Thyroid gland (tissue), 4 donors: ENCODE data around the gene NCMAP. TPM values are rescaled to one million over a fixed set of nuclear protein-coding genes. Genes with fewer than 3 reads are reported as not detected.

Experiments used
- DNase-seq, 2 donors: peaks; one replicate each; pipeline ENCODE4 v3.0.0-alpha.2; 2019
- H3K27ac ChIP-seq, 3 donors: fragments of 200-600 bp; sonication (generic); 1 replicate in 2 of 3; 2 replicates in 1 of 3; pipeline ENCODE4 v1.5.1; 2016 to 2019; ENCODE audit warnings: mild to moderate bottlenecking in 1 of 3, moderate library complexity in 1 of 3
- H3K27me3 ChIP-seq: fragments of 200-600 bp; sonication (generic); one replicate; pipeline ENCODE4 v1.5.1; 2019
- H3K36me3 ChIP-seq, 2 donors: fragments of 200-600 bp; sonication (generic); one replicate each; pipeline ENCODE4 v1.5.1; 2016 to 2019
- H3K4me1 ChIP-seq, 2 donors: fragments of 200-600 bp; sonication (generic); one replicate each; pipeline ENCODE4 v1.5.1; 2017 to 2019
- H3K4me3 ChIP-seq, 3 donors: fragments of 200-600 bp; sonication (generic); replicated peaks in 1 of 3; 1 replicate in 2 of 3; 2 replicates in 1 of 3; pipeline ENCODE4 v1.5.1; 2016; ENCODE audit warnings: mild to moderate bottlenecking in 1 of 3
- H3K9me3 ChIP-seq: fragments of 200-600 bp; sonication (generic); one replicate; pipeline ENCODE4 v1.5.1; 2017
- POLR2A ChIP-seq, 2 donors: fragments of 450-650 bp; IDR thresholded peaks; one replicate each; pipeline ENCODE4 v1.6.1; 2017; ENCODE audit warnings: antibody characterized with exemption in 2 of 2, mild to moderate bottlenecking in 2 of 2, moderate library complexity in 1 of 2
- whole genome bisulfite sequencing, 2 donors: methylation state at CpG; one replicate each; pipeline ENCODE4 v1.1.5; 2017; 5-methylcytosine and 5-hydroxymethylcytosine counted together
- intact Hi-C: fragments of 100-400 bp; cut with DNase I; formaldehyde crosslinking; loops from one replicate; pipeline ENCODE4 v1.15.1; 2023
- total RNA-seq, 4 donors: library from RNA; depleted of rRNA; stranded (reverse); fragments of >200 nt; gene quantifications; one replicate each; pipeline ENCODE4 v1.2.3, GENCODE V29; 2016
- TF ChIP-seq, protein P1 (sequence below), 6 experiments: fragments of 200-600 bp in 3 of 6; fragments of 450-650 bp in 3 of 6; sonication (generic) in 3 of 6; IDR thresholded peaks; one replicate each; pipeline ENCODE4 v1.5.1; 2016 to 2019; ENCODE audit warnings: antibody characterized with exemption in 6 of 6, mild to moderate bottlenecking in 2 of 6, inconsistent platforms in 1 of 6, moderate library complexity in 1 of 6

The NCMAP gene
- total RNA-seq, 4 donors from 2014 or later, result 2.8 to 9.4 (median 7.3) TPM

DNA sequence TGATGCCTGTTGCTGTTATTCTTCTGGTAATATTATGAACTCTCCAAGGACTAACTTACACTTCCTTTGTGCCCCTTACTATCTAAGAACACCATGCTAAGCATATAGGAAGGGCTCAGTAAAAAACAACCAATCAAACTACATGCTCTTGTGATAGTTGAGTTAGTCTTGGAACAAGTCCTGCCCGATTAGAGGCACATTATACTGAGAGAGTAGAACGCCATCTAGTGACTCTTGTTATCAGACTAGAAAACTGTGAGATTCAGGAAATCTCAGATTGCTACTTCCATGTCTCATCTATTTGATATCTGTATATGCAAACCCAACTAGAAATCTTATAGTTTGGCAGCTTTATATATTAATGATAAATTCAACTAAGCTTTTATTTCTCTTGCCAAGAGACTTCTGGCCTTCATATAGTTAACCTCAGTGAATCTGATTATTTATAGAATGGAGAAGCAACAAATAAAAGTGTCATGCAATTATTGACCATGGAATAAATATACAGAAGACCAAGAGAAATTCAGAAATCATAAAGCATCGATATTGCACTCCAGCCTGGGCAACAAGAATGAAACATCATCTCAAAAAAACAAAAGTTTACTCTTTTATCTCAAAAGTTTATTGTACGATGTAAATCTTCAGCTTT, 79.4 kb downstream of the NCMAP start:
- WGBS, 2 donors, result 23% methylated on average over 4 of the region's 4 CpGs
- intact Hi-C loops, result loop anchor here (10.0 kb wide), 3 partner anchors 81 to 431 kb away; partner anchors contain the start of genes NCMAP, NIPAL3 and STPG1
- Histone ChIP-seq H3K4me1 (no peaks in the 10 kb centered on the region), H3K4me3 (no peak overlapping the region), H3K9me3 (no peaks in the 10 kb centered on the region), H3K27me3 (no peaks in the 10 kb centered on the region), H3K36me3 (no peaks in the 10 kb centered on the region), H3K27ac (no peak overlapping the region)
- TF ChIP-seq POLR2A (IDR thresholded peaks at IDR 0.05), result no peak
- TF ChIP-seq, protein P1, sequence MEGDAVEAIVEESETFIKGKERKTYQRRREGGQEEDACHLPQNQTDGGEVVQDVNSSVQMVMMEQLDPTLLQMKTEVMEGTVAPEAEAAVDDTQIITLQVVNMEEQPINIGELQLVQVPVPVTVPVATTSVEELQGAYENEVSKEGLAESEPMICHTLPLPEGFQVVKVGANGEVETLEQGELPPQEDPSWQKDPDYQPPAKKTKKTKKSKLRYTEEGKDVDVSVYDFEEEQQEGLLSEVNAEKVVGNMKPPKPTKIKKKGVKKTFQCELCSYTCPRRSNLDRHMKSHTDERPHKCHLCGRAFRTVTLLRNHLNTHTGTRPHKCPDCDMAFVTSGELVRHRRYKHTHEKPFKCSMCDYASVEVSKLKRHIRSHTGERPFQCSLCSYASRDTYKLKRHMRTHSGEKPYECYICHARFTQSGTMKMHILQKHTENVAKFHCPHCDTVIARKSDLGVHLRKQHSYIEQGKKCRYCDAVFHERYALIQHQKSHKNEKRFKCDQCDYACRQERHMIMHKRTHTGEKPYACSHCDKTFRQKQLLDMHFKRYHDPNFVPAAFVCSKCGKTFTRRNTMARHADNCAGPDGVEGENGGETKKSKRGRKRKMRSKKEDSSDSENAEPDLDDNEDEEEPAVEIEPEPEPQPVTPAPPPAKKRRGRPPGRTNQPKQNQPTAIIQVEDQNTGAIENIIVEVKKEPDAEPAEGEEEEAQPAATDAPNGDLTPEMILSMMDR (IDR thresholded peaks at IDR 0.05), result peak in 5 of 6 experiments; percentile 33 to 74 (median 57)
- DNase-seq, result no peak

DNA sequence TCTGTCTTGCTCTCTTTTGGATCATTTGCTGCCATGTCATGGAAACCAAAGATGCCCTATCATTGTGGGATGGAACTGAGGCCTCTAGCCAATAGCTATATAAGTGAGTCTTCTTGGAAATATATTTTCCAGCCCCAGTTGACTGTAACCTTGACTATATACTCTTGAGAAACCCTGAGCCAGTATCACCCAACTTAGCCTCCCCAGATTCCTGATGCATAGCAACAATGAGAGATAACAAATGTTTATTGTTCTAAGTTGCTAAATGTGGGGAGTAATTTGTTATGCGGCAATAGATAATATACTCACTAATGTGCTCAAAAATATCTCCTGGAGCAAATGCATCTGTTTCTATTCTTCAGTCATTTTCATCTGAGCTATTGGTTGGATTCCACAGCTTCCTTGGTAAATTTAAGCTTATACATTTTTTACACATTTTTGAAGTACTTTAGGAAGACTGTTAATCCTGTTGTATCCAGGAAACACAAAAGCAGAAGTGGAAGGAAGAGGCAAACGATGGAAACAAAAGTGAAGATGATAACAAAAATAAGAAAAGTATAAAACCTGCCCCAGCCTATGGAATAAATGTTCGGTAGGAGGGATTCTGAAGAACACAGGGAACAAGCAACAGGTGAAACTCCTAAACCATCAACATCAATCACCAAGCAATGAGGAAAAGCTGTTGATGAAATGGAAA, 80.9 kb downstream of the NCMAP start:
- H3K4me3 ChIP-seq, result no peak overlapping the region
- H3K27me3 ChIP-seq, result no peaks in the 10 kb centered on the region
- H3K36me3 ChIP-seq, result no peaks in the 10 kb centered on the region
- no peak overlapping the region for H3K27ac ChIP-seq
- TF ChIP-seq, protein P1 (IDR thresholded peaks at IDR 0.05), result no peak
- no peak for TF ChIP-seq POLR2A (IDR thresholded peaks at IDR 0.05)
- DNase-seq, result no peak
- 77 to 78% methylated on average over 3 of the region's 3 CpGs for WGBS, 2 donors
- intact Hi-C loops, result loop anchor here (10.0 kb wide), 3 partner anchors 82 to 432 kb away; partner anchors contain the start of genes NCMAP, NIPAL3 and STPG1
- no peaks in the 10 kb centered on the region for H3K9me3 ChIP-seq
- peaks cover 0 to 6% of the 10 kb centered on the region in 2 donors for H3K4me1 ChIP-seq

- Histone ChIP-seq H3K36me3 (no peaks in the 10 kb centered on the region), H3K27me3 (no peaks in the 10 kb centered on the region), H3K4me3 (no peak overlapping the region), H3K4me1 (peaks cover 3 to 11% of the 10 kb centered on the region in 2 donors), H3K9me3 (no peaks in the 10 kb centered on the region), H3K27ac (peak overlapping the region in 1 of 3 donors; percentile 26)
- no peak for DNase-seq
- WGBS, 2 donors, result 90 to 99% methylated on average over 2 of the region's 2 CpGs
- intact Hi-C loops, result loop anchor here (10.0 kb wide), 3 partner anchors 84 to 434 kb away; partner anchors contain the start of genes NCMAP, NIPAL3 and STPG1
- TF ChIP-seq, protein P1 (IDR thresholded peaks at IDR 0.05), result no peak
- TF ChIP-seq POLR2A (IDR thresholded peaks at IDR 0.05), result no peak
Observed at GRCh38 chr1:24639094-24639493, 83.2 kb downstream of the NCMAP start.

DNA sequence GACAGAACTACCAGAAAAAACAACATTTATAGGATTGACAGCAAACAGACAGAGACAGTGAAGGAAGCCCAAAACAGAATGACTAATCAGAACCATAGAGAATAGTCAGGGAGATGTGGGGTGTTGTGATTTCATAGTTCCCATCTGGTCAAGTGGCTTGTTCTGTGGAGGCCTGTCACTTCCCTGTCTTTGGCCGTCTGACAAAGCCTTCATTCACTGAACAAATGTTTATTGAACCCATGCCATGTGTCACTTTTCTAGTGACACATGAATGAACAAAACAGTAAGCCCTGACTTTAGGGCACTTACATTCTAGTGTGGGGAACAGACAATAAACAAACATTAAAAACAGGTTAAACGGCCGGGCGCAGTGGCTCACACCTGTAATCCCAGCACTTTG, 84.0 kb downstream of the NCMAP start:
- no peaks in the 10 kb centered on the region for H3K9me3 ChIP-seq
- peak overlapping the region in 2 of 3 donors; percentile 8 to 26 for H3K27ac ChIP-seq
- peaks cover 11 to 18% of the 10 kb centered on the region in 2 donors for H3K4me1 ChIP-seq
- H3K36me3 ChIP-seq, result no peaks in the 10 kb centered on the region
- H3K27me3 ChIP-seq, result no peaks in the 10 kb centered on the region
- intact Hi-C loops, result loop anchor here (10.0 kb wide), 3 partner anchors 85 to 435 kb away; partner anchors contain the start of genes NCMAP, NIPAL3 and STPG1
- no peak overlapping the region for H3K4me3 ChIP-seq
- DNase-seq, result peak in 1 of 2 donors; percentile 50
- TF ChIP-seq, protein P1 (IDR thresholded peaks at IDR 0.05), result no peak
- no peak for TF ChIP-seq POLR2A (IDR thresholded peaks at IDR 0.05)
- WGBS, 2 donors, result 40 to 42% methylated on average over 4 of the region's 4 CpGs
